HepG2 (cell line): ENCODE results near the gene AMBRA1. TPM values are rescaled to one million over a fixed set of nuclear protein-coding genes. Genes with fewer than 3 reads are reported as not detected.

Experiments used
- FOXK1 ChIP-seq: sonication (generic); formaldehyde crosslinking; IDR thresholded peaks from 2 replicates; pipeline ENCODE4 v1.4.0; 2020; ENCODE audit warnings: low read depth, missing genetic modification reagents, borderline replicate concordance
- HOXA3 ChIP-seq: sonication (generic); formaldehyde crosslinking; IDR thresholded peaks from 2 replicates; pipeline ENCODE4 v1.5.0; 2020; ENCODE audit warnings: missing genetic modification reagents
- NFIC ChIP-seq: IDR thresholded peaks from 2 replicates; pipeline ENCODE4 v1.6.1; 2012; ENCODE audit warnings: mild to moderate bottlenecking, low read length, inconsistent platforms
- RFXAP ChIP-seq: sonication (generic); formaldehyde crosslinking; IDR thresholded peaks from 2 replicates; pipeline ENCODE4 v1.4.0; 2020; ENCODE audit warnings: missing genetic modification reagents, borderline replicate concordance
- SALL1 ChIP-seq: sonication (generic); formaldehyde crosslinking; IDR thresholded peaks from 2 replicates; pipeline ENCODE4 v1.8.0; 2022; ENCODE audit warnings: mild to moderate bottlenecking, missing genetic modification reagents
- SNAPC2 ChIP-seq: sonication (generic); formaldehyde crosslinking; IDR thresholded peaks from 2 replicates; pipeline ENCODE4 v1.8.1; 2022; ENCODE audit warnings: mild to moderate bottlenecking, missing genetic modification reagents
- XRCC5 ChIP-seq: fragments of 200-400 bp; formaldehyde crosslinking; optimal IDR thresholded peaks from 2 replicates; pipeline ENCODE3; 2017; ENCODE audit warnings: mild to moderate bottlenecking, low read length
- ZNF138 ChIP-seq: sonication (generic); formaldehyde crosslinking; IDR thresholded peaks from 2 replicates; pipeline ENCODE4 v1.5.0; 2020; ENCODE audit warnings: mild to moderate bottlenecking, low read depth, missing genetic modification reagents
- ZNF792 ChIP-seq: IDR thresholded peaks from 2 replicates; pipeline ENCODE4 v1.6.1; 2016
- polyA plus RNA-seq, 8 experiments: library from polyadenylated mRNA; depleted of rRNA in 3 of 8; stranded (reverse) in 7 of 8; unstranded in 1 of 8; fragments of >200 nt; fragmentation: Illumina TruSeq in 4 of 8; extraction: Trizol in 4 of 8; gene quantifications; 2 replicates each; pipeline versions ENCODE4 v1.2.1 to v1.2.3, GENCODE V29; 2011 to 2016; ENCODE audit warnings: low read depth in 4 of 8, missing spikeins in 1 of 8, mixed read lengths in 1 of 8; ENCODE audit not compliant: insufficient read depth in 1 of 8
- total RNA-seq, 5 experiments: library from RNA; depleted of rRNA; stranded (reverse); fragments of >200 nt; fragmentation: Illumina TruSeq; extraction: Trizol; gene quantifications; 2 replicates each; pipeline ENCODE4 v1.2.3, GENCODE V29; 2016; ENCODE audit warnings: low read depth in 1 of 5
- TF ChIP-seq, protein P1 (sequence below): sonication (generic); formaldehyde crosslinking; IDR thresholded peaks from 2 replicates; pipeline ENCODE4 v1.5.1; 2020; ENCODE audit warnings: missing genetic modification reagents, mild to moderate bottlenecking, borderline replicate concordance
- TF ChIP-seq, protein P2 (sequence below): sonication (generic); formaldehyde crosslinking; IDR thresholded peaks from 2 replicates; pipeline ENCODE4 v1.4.0; 2020; ENCODE audit warnings: missing genetic modification reagents
- TF ChIP-seq, protein P3 (sequence below): sonication (generic); formaldehyde crosslinking; conservative IDR thresholded peaks from 2 replicates; pipeline ENCODE4 v1.4.0; 2020; ENCODE audit warnings: mild to moderate bottlenecking, missing genetic modification reagents, moderate library complexity
- TF ChIP-seq, protein P4 (sequence below): sonication (generic); formaldehyde crosslinking; IDR thresholded peaks from 2 replicates; pipeline ENCODE4 v1.5.1; 2020; ENCODE audit warnings: mild to moderate bottlenecking, moderate library complexity, missing genetic modification reagents
- TF ChIP-seq, protein P5 (sequence below): sonication (generic); IDR thresholded peaks from 2 replicates; pipeline ENCODE4 v1.6.1; 2016; ENCODE audit warnings: low read depth, borderline replicate concordance

Gene AMBRA1
- total and polyA plus RNA-seq, 2 of the 13 experiments (the other 11 are each of a cell fraction or from before 2014, with no cell fraction given), result 15.7 to 26.0 TPM

DNA sequence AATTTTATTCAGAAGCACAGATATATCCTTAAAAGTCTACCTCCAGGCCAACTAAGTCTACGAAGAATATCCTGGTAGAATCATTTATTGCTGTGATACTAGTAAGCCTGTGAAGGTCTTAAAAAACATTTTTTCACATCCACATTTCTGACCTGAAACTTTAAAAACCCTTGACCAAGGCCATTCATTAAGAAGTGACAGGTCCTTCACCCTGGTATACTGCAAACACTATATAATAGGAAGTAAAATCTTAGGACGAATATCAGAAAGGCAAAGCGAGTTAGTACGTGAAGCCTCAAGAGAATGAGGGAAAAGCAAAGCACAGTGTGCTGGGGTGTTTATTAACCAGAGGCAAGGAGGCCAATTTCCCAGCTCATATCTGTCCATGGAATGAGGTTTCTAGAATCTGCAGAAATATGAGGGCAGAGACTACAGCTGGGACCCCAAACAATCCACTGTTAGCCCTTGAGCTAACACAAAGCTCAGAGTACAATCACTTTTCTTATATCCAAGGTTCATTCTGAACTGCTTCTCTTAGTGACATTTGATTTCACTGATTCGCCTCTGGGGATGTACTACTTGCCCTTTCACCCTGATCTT lies 71.0 kb downstream of the AMBRA1 start (continued):
- TF ChIP-seq, protein P1, sequence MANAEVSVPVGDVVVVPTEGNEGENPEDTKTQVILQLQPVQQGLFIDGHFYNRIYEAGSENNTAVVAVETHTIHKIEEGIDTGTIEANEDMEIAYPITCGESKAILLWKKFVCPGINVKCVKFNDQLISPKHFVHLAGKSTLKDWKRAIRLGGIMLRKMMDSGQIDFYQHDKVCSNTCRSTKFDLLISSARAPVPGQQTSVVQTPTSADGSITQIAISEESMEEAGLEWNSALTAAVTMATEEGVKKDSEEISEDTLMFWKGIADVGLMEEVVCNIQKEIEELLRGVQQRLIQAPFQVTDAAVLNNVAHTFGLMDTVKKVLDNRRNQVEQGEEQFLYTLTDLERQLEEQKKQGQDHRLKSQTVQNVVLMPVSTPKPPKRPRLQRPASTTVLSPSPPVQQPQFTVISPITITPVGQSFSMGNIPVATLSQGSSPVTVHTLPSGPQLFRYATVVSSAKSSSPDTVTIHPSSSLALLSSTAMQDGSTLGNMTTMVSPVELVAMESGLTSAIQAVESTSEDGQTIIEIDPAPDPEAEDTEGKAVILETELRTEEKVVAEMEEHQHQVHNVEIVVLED (CRISPR knock-in tag), result no peak
- TF ChIP-seq SNAPC2 (CRISPR knock-in tag) (no peak), ZNF792 (0 out of 2 replicates have a peak, but pooled peaks have one; percentile 32), FOXK1 (CRISPR knock-in tag) (0 out of 2 replicates have a peak, but pooled peaks have one; percentile 14), NFIC (no peak), XRCC5 (peak; percentile 14), RFXAP (no peak), SALL1 (CRISPR knock-in tag) (peak; percentile 28; the same call in 1 of the 2 replicates), ZNF138 (CRISPR knock-in tag) (no peak), HOXA3 (CRISPR knock-in tag) (0 out of 2 replicates have a peak, but pooled peaks have one; percentile 37)
- TF ChIP-seq, protein P2, sequence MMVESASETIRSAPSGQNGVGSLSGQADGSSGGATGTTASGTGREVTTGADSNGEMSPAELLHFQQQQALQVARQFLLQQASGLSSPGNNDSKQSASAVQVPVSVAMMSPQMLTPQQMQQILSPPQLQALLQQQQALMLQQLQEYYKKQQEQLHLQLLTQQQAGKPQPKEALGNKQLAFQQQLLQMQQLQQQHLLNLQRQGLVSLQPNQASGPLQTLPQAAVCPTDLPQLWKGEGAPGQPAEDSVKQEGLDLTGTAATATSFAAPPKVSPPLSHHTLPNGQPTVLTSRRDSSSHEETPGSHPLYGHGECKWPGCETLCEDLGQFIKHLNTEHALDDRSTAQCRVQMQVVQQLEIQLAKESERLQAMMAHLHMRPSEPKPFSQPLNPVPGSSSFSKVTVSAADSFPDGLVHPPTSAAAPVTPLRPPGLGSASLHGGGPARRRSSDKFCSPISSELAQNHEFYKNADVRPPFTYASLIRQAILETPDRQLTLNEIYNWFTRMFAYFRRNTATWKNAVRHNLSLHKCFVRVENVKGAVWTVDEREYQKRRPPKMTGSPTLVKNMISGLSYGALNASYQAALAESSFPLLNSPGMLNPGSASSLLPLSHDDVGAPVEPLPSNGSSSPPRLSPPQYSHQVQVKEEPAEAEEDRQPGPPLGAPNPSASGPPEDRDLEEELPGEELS (CRISPR knock-in tag), result 0 out of 2 replicates have a peak, but pooled peaks have one; percentile 12
- TF ChIP-seq, protein P3, sequence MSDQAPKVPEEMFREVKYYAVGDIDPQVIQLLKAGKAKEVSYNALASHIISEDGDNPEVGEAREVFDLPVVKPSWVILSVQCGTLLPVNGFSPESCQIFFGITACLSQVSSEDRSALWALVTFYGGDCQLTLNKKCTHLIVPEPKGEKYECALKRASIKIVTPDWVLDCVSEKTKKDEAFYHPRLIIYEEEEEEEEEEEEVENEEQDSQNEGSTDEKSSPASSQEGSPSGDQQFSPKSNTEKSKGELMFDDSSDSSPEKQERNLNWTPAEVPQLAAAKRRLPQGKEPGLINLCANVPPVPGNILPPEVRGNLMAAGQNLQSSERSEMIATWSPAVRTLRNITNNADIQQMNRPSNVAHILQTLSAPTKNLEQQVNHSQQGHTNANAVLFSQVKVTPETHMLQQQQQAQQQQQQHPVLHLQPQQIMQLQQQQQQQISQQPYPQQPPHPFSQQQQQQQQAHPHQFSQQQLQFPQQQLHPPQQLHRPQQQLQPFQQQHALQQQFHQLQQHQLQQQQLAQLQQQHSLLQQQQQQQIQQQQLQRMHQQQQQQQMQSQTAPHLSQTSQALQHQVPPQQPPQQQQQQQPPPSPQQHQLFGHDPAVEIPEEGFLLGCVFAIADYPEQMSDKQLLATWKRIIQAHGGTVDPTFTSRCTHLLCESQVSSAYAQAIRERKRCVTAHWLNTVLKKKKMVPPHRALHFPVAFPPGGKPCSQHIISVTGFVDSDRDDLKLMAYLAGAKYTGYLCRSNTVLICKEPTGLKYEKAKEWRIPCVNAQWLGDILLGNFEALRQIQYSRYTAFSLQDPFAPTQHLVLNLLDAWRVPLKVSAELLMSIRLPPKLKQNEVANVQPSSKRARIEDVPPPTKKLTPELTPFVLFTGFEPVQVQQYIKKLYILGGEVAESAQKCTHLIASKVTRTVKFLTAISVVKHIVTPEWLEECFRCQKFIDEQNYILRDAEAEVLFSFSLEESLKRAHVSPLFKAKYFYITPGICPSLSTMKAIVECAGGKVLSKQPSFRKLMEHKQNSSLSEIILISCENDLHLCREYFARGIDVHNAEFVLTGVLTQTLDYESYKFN (CRISPR knock-in tag), result peak; percentile 61
- TF ChIP-seq, protein P4, sequence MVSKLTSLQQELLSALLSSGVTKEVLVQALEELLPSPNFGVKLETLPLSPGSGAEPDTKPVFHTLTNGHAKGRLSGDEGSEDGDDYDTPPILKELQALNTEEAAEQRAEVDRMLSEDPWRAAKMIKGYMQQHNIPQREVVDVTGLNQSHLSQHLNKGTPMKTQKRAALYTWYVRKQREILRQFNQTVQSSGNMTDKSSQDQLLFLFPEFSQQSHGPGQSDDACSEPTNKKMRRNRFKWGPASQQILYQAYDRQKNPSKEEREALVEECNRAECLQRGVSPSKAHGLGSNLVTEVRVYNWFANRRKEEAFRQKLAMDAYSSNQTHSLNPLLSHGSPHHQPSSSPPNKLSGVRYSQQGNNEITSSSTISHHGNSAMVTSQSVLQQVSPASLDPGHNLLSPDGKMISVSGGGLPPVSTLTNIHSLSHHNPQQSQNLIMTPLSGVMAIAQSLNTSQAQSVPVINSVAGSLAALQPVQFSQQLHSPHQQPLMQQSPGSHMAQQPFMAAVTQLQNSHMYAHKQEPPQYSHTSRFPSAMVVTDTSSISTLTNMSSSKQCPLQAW (CRISPR knock-in tag), result no peak
- TF ChIP-seq, protein P5, sequence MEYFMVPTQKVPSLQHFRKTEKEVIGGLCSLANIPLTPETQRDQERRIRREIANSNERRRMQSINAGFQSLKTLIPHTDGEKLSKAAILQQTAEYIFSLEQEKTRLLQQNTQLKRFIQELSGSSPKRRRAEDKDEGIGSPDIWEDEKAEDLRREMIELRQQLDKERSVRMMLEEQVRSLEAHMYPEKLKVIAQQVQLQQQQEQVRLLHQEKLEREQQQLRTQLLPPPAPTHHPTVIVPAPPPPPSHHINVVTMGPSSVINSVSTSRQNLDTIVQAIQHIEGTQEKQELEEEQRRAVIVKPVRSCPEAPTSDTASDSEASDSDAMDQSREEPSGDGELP, result peak; percentile 63; the same call in 1 of the 2 replicates
